ENCODE data around the gene SCUBE2. TPM values are rescaled to one million over a fixed set of nuclear protein-coding genes. Genes with fewer than 3 reads are reported as not detected.

Gene SCUBE2
- total and polyA plus RNA-seq, 2 donors (not counting 1 experiment from before 2014, with no cell fraction given) = 0.61 to 1.8 TPM

- H3K4me2 ChIP-seq (ENCODE audit: extremely low read depth, insufficient read depth, low read length) = no peak overlapping the region
- TF ChIP-seq EZH2 (IDR thresholded peaks at IDR 0.05; ENCODE audit: low read length, missing control alignments) = no peak
- peak in 1 of 2 donors; percentile 21 for TF ChIP-seq CTCF (conservative IDR thresholded peaks at IDR 0.05 in 1 of 2, IDR thresholded peaks at IDR 0.05 in 1 of 2; ENCODE audit: low read depth in 1 of 2, low read length in 2 of 2)
- no peaks in the 10 kb centered on the region for H3K9me3 ChIP-seq (ENCODE audit: control insufficient read depth, insufficient read depth, low read depth, low read length)
- no peak overlapping the region for H3K27ac ChIP-seq (ENCODE audit: insufficient read depth, low read length)
- no peaks in the 10 kb centered on the region for H3K79me2 ChIP-seq (ENCODE audit: control insufficient read depth, insufficient read depth, low read length)
- H3K27me3 ChIP-seq (ENCODE audit: control insufficient read depth, insufficient read depth, low read length) = no peaks in the 10 kb centered on the region
- H3K4me1 ChIP-seq (ENCODE audit: control insufficient read depth, extremely low read depth, insufficient read depth, low read length) = no peaks in the 10 kb centered on the region
- H2AFZ ChIP-seq (ENCODE audit: low read length) = no peak overlapping the region
- no peaks in the 10 kb centered on the region for H4K20me1 ChIP-seq (ENCODE audit: control insufficient read depth, extremely low read depth, insufficient read depth, low read length)
- no peak for DNase-seq (ENCODE audit: low read depth in 2 of 2)
- H3K4me3 ChIP-seq (replicated peaks in 1 of 4; ENCODE audit: control extremely low read depth in 1 of 4, insufficient read depth in 1 of 4, low read depth in 3 of 4, low read length in 4 of 4) = no peak overlapping the region
- H3K9ac ChIP-seq (ENCODE audit: insufficient read depth, low read length) = no peak overlapping the region
- no peaks in the 10 kb centered on the region for H3K36me3 ChIP-seq (ENCODE audit: control insufficient read depth, insufficient read depth, low read length)
Measured at GRCh38 chr11:9060700-9061111, 30.7 kb downstream of the SCUBE2 start.

- no peaks in the 10 kb centered on the region for H3K4me1 ChIP-seq (ENCODE audit: control insufficient read depth, extremely low read depth, insufficient read depth, low read length)
- no peak overlapping the region for H2AFZ ChIP-seq (ENCODE audit: low read length)
- H3K4me2 ChIP-seq (ENCODE audit: extremely low read depth, insufficient read depth, low read length) = no peak overlapping the region
- no peaks in the 10 kb centered on the region for H3K79me2 ChIP-seq (ENCODE audit: control insufficient read depth, insufficient read depth, low read length)
- no peaks in the 10 kb centered on the region for H3K9me3 ChIP-seq (ENCODE audit: control insufficient read depth, insufficient read depth, low read depth, low read length)
- no peaks in the 10 kb centered on the region for H3K27me3 ChIP-seq (ENCODE audit: control insufficient read depth, insufficient read depth, low read length)
- H4K20me1 ChIP-seq (ENCODE audit: control insufficient read depth, extremely low read depth, insufficient read depth, low read length) = no peaks in the 10 kb centered on the region
- no peaks in the 10 kb centered on the region for H3K36me3 ChIP-seq (ENCODE audit: control insufficient read depth, insufficient read depth, low read length)
- H3K27ac ChIP-seq (ENCODE audit: insufficient read depth, low read length) = no peak overlapping the region
- no peak for TF ChIP-seq EZH2 (IDR thresholded peaks at IDR 0.05; ENCODE audit: low read length, missing control alignments)
- TF ChIP-seq CTCF (conservative IDR thresholded peaks at IDR 0.05 in 1 of 2, IDR thresholded peaks at IDR 0.05 in 1 of 2; ENCODE audit: low read depth in 1 of 2, low read length in 2 of 2) = no peak
- H3K9ac ChIP-seq (ENCODE audit: insufficient read depth, low read length) = no peak overlapping the region
- no peak for DNase-seq (ENCODE audit: low read depth in 2 of 2)
- no peak overlapping the region for H3K4me3 ChIP-seq (replicated peaks in 1 of 4; ENCODE audit: control extremely low read depth in 1 of 4, insufficient read depth in 1 of 4, low read depth in 3 of 4, low read length in 4 of 4)
Measured at GRCh38 chr11:9059406-9059805, 32.0 kb downstream of the SCUBE2 start.

DNA sequence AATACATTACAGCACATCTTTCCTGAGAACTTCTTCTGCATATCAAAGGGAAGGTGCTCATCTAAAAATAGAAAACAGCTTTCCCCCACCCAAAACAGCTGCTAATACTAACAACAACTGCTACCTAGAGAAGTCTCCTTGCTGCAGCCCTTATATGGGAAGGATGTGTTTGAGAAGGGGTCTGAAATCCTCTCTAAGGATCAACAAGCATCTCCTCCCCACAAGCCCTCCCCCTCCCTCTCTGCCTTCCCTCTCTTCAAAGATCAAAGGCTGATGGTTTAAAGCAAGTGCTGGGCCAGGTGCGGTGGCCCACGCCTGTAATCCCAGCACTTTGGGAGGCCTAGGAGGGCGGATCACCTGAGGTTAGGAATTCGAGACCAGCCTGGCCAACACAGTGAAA is 33.5 kb downstream of the SCUBE2 start:
- no peaks in the 10 kb centered on the region for H3K27me3 ChIP-seq (ENCODE audit: control insufficient read depth, insufficient read depth, low read length)
- TF ChIP-seq CTCF (conservative IDR thresholded peaks at IDR 0.05 in 1 of 2, IDR thresholded peaks at IDR 0.05 in 1 of 2; ENCODE audit: low read depth in 1 of 2, low read length in 2 of 2) (no peak), EZH2 (IDR thresholded peaks at IDR 0.05; ENCODE audit: low read length, missing control alignments) (no peak)
- H3K36me3 ChIP-seq (ENCODE audit: control insufficient read depth, insufficient read depth, low read length) = no peaks in the 10 kb centered on the region

More for the DNA sequence above, 33.5 kb downstream of the SCUBE2 start:
- H3K79me2 ChIP-seq (ENCODE audit: control insufficient read depth, insufficient read depth, low read length) = no peaks in the 10 kb centered on the region
- H3K4me3 ChIP-seq (replicated peaks in 1 of 4; ENCODE audit: control extremely low read depth in 1 of 4, insufficient read depth in 1 of 4, low read depth in 3 of 4, low read length in 4 of 4) = no peak overlapping the region
- H3K4me2 ChIP-seq (ENCODE audit: extremely low read depth, insufficient read depth, low read length) = no peak overlapping the region
- no peaks in the 10 kb centered on the region for H4K20me1 ChIP-seq (ENCODE audit: control insufficient read depth, extremely low read depth, insufficient read depth, low read length)
- no peak for DNase-seq (ENCODE audit: low read depth in 2 of 2)
- H3K27ac ChIP-seq (ENCODE audit: insufficient read depth, low read length) = no peak overlapping the region
- no peaks in the 10 kb centered on the region for H3K9me3 ChIP-seq (ENCODE audit: control insufficient read depth, insufficient read depth, low read depth, low read length)
- no peaks in the 10 kb centered on the region for H3K4me1 ChIP-seq (ENCODE audit: control insufficient read depth, extremely low read depth, insufficient read depth, low read length)
- no peak overlapping the region for H3K9ac ChIP-seq (ENCODE audit: insufficient read depth, low read length)
- no peak overlapping the region for H2AFZ ChIP-seq (ENCODE audit: low read length)
